Brain pericyte (primary cell): ENCODE results near the gene PNPLA5.
A peak's percentile ranks its signal among the peaks of the same experiment; 100 is the strongest.
"Not testable (repeated sequence)": the region's sequence is repeated elsewhere in the genome, so short reads cannot be mapped to it uniquely, and the experiment has no call there.

Experiments used
- DNase-seq: peaks from one replicate; pipeline ENCODE4 v3.0.0-alpha.2; 2012; ENCODE audit warnings: low read depth, low spot score

PNPLA5 gene

GRCh38 chr22:43891360-43892182 lies at the start of gene PNPLA5:
PNPLA5 (minus strand) TSS chr22:43892013; CDS start chr22:43891880, 133 bp downstream.
- no peak for DNase-seq

GRCh38 chr22:43941449-43941848 lies 49.6 kb upstream of the PNPLA5 start:
- DNase-seq: no peak

- no peak for DNase-seq
Measured at GRCh38 chr22:43931771-43932170, 40.0 kb upstream of the PNPLA5 start.

GRCh38 chr22:43928908-43929307 lies 37.1 kb upstream of the PNPLA5 start:
- no peak for DNase-seq

GRCh38 chr22:43928468-43928867 lies 36.7 kb upstream of the PNPLA5 start:
- DNase-seq: no peak

GRCh38 chr22:43926349-43926710 lies 34.5 kb upstream of the PNPLA5 start:
- no peak for DNase-seq

- no peak for DNase-seq
Measured at GRCh38 chr22:43925433-43926348, 33.9 kb upstream of the PNPLA5 start.

GRCh38 chr22:43924877-43925276 lies 33.1 kb upstream of the PNPLA5 start:
- no peak for DNase-seq

- peak; percentile 60 for DNase-seq
Measured at GRCh38 chr22:43923631-43924464, 32.0 kb upstream of the PNPLA5 start, which contains the start of gene PNPLA3. PNPLA3 (plus strand) TSS chr22:43923805; CDS start chr22:43923912, 107 bp downstream.

GRCh38 chr22:43923191-43923590 lies 31.4 kb upstream of the PNPLA5 start:
- DNase-seq: no peak

- DNase-seq: no peak
Measured at GRCh38 chr22:43922123-43922522, 30.3 kb upstream of the PNPLA5 start.

GRCh38 chr22:43921370-43921769 lies 29.6 kb upstream of the PNPLA5 start:
- DNase-seq: no peak

GRCh38 chr22:43919106-43919973 lies 27.5 kb upstream of the PNPLA5 start:
- DNase-seq: no peak

GRCh38 chr22:43917521-43917920 lies 25.7 kb upstream of the PNPLA5 start:
- DNase-seq: no peak

- DNase-seq: no peak
Measured at GRCh38 chr22:43911351-43911750, 19.5 kb upstream of the PNPLA5 start.

- DNase-seq: no peak
Measured at GRCh38 chr22:43910178-43910695, 18.4 kb upstream of the PNPLA5 start.

GRCh38 chr22:43909708-43910107 lies 17.9 kb upstream of the PNPLA5 start:
- DNase-seq: no peak

GRCh38 chr22:43905681-43906080 lies 13.9 kb upstream of the PNPLA5 start:
- DNase-seq: no peak

- DNase-seq: not testable (repeated sequence)
Measured at GRCh38 chr22:43904412-43904811, 12.6 kb upstream of the PNPLA5 start.

GRCh38 chr22:43903033-43903432 lies 11.2 kb upstream of the PNPLA5 start:
- not testable (repeated sequence) for DNase-seq
